K562 (cell line): Measurements from ENCODE around the gene CDC20B. TPM values are rescaled to one million over a fixed set of nuclear protein-coding genes. Genes with fewer than 3 reads are reported as not detected.
A peak's percentile ranks its signal among the peaks of the same experiment; 100 is the strongest.

Experiments
- BDP1 ChIP-seq: IDR thresholded peaks from 3 replicates; pipeline ENCODE4 v1.6.1; 2011; ENCODE audit not compliant: insufficient read length, insufficient read depth
- BRCA1 ChIP-seq, 2 experiments: fragments of 450-650 bp in 1 of 2; sonication (generic) in 1 of 2; formaldehyde crosslinking in 1 of 2; IDR thresholded peaks; 2 replicates each; pipeline versions ENCODE4 v1.5.0 to v1.6.1; 2017 to 2020; ENCODE audit warnings: mild to moderate bottlenecking in 1 of 2, missing genetic modification reagents in 1 of 2
- EGR1 ChIP-seq: fragments of 450-650 bp; conservative IDR thresholded peaks from 2 replicates; pipeline ENCODE4 v1.6.1; 2017; ENCODE audit warnings: mild to moderate bottlenecking
- ESRRB ChIP-seq: fragments of 250-450 bp; sonication (Bioruptor Pico); IDR thresholded peaks from 2 replicates; pipeline ENCODE4 v1.5.0; 2020; ENCODE audit warnings: mild to moderate bottlenecking, moderate library complexity, borderline replicate concordance
- FOXJ2 ChIP-seq: fragments of 200-800 bp; sonication (Bioruptor generic); IDR thresholded peaks from 2 replicates; pipeline ENCODE4 v1.6.1; 2016; ENCODE audit warnings: missing genetic modification characterization, missing compliant biosample characterization
- KDM4B ChIP-seq, 2 experiments: fragments of 450-650 bp in 1 of 2; sonication (generic) in 1 of 2; IDR thresholded peaks; 2 replicates each; pipeline ENCODE4 v1.6.1; 2016 to 2017; ENCODE audit warnings: borderline replicate concordance in 2 of 2, antibody characterized with exemption in 1 of 2, low read depth in 1 of 2, mild to moderate bottlenecking in 1 of 2
- MAZ ChIP-seq, 2 experiments: fragments of 450-650 bp in 1 of 2; sonication (generic) in 1 of 2; formaldehyde crosslinking; IDR thresholded peaks in 1 of 2; conservative IDR thresholded peaks in 1 of 2; 2 replicates each; pipeline versions ENCODE4 v1.4.0 to v1.5.0; 2020; ENCODE audit warnings: mild to moderate bottlenecking in 1 of 2, missing genetic modification reagents in 1 of 2
- MEF2A ChIP-seq: IDR thresholded peaks from 2 replicates; pipeline ENCODE4 v1.6.1; 2011; ENCODE audit warnings: low read depth, mild to moderate bottlenecking, low read length, moderate library complexity; ENCODE audit not compliant: control insufficient read depth
- MNT ChIP-seq, 2 experiments: fragments of 450-650 bp; conservative IDR thresholded peaks; 2 replicates each; pipeline ENCODE4 v1.6.1; 2017; ENCODE audit warnings: mild to moderate bottlenecking in 2 of 2, moderate library complexity in 2 of 2
- NFRKB ChIP-seq: fragments of 450-650 bp; IDR thresholded peaks from 2 replicates; pipeline ENCODE4 v1.6.1; 2016; ENCODE audit warnings: low read depth
- NRF1 ChIP-seq, 2 experiments: fragments of 450-650 bp; IDR thresholded peaks in 1 of 2; conservative IDR thresholded peaks in 1 of 2; 2 replicates each; pipeline ENCODE4 v1.6.1; 2014; ENCODE audit warnings: mild to moderate bottlenecking in 2 of 2
- PHF8 ChIP-seq: fragments of 200-600 bp; sonication (generic); IDR thresholded peaks from 2 replicates; pipeline ENCODE4 v1.6.1; 2012; ENCODE audit warnings: mixed run types, mild to moderate bottlenecking, inconsistent platforms, low read length, moderate library complexity, borderline replicate concordance
- POLR2AphosphoS5 ChIP-seq: IDR thresholded peaks from 2 replicates; pipeline ENCODE4 v1.6.1; 2011; ENCODE audit warnings: mild to moderate bottlenecking, low read depth, low read length, moderate library complexity; ENCODE audit not compliant: control insufficient read depth, insufficient read depth
- POLR3G ChIP-seq: IDR thresholded peaks from 2 replicates; pipeline ENCODE4 v1.6.1; 2011; ENCODE audit not compliant: insufficient read length, insufficient replicate concordance; ENCODE audit errors: extremely low read depth
- ZNF133 ChIP-seq: fragments of 250-450 bp; sonication (Bioruptor Pico); IDR thresholded peaks from 2 replicates; pipeline ENCODE4 v1.4.0; 2020; ENCODE audit warnings: mild to moderate bottlenecking
- ZNF239 ChIP-seq: fragments of 250-450 bp; sonication (Bioruptor Pico); IDR thresholded peaks from 2 replicates; pipeline ENCODE4 v1.4.0; 2020; ENCODE audit warnings: mild to moderate bottlenecking
- ZNF324 ChIP-seq: fragments of 250-450 bp; sonication (Bioruptor Pico); IDR thresholded peaks from 2 replicates; pipeline ENCODE4 v1.4.0; 2020; ENCODE audit warnings: mild to moderate bottlenecking
- ZNF408 ChIP-seq: fragments of 250-450 bp; sonication (Bioruptor Pico); IDR thresholded peaks from 2 replicates; pipeline ENCODE4 v1.4.0; 2020; ENCODE audit warnings: low read depth, mild to moderate bottlenecking, moderate library complexity
- ZNF583 ChIP-seq: fragments of 250-450 bp; sonication (Bioruptor Pico); IDR thresholded peaks from 2 replicates; pipeline ENCODE4 v1.4.0; 2020
- polyA plus RNA-seq, 8 experiments: library from polyadenylated mRNA; depleted of rRNA in 4 of 8; stranded (reverse) in 5 of 8; unstranded in 3 of 8; fragments of >200 nt; fragmentation: Nextera tagmentation in 2 of 8; fragmentation: Illumina TruSeq in 1 of 8; extraction: Ambion mirVana in 2 of 8; extraction: Trizol in 1 of 8; gene quantifications; 2 replicates each; pipeline versions ENCODE4 v1.2.1 to v1.2.3, GENCODE V29; 2011 to 2014; ENCODE audit warnings: inconsistent platforms in 1 of 8, missing spikeins in 1 of 8
- total RNA-seq, 7 experiments: library from RNA; depleted of rRNA in 6 of 7; stranded (reverse); fragments of >200 nt in 6 of 7; fragmentation: Illumina TruSeq in 2 of 7; extraction: Trizol in 2 of 7; gene quantifications; 2 replicates each; pipeline versions ENCODE4 v1.2.1 to v1.2.3, GENCODE V29; 2011 to 2021; ENCODE audit warnings: low replicate concordance in 1 of 7
- TF ChIP-seq, protein P1 (sequence below): fragments of 250-450 bp; sonication (Bioruptor Pico); IDR thresholded peaks from 2 replicates; pipeline ENCODE4 v1.8.0; 2021; ENCODE audit warnings: moderate library complexity, mild to moderate bottlenecking, inconsistent platforms
- TF ChIP-seq, protein P2 (sequence below): fragments of 450-650 bp; IDR thresholded peaks from 2 replicates; pipeline ENCODE4 v1.6.1; 2016
- TF ChIP-seq, protein P3 (sequence below): fragments of 450-650 bp; formaldehyde crosslinking; IDR thresholded peaks from 2 replicates; pipeline ENCODE4 v1.4.0; 2020; ENCODE audit warnings: mild to moderate bottlenecking, mixed read lengths

The CDC20B gene
- total and polyA plus RNA-seq, 9 of the 15 experiments (the other 6 are each of a cell fraction or from before 2014, with no cell fraction given): 0.04 TPM; not detected in 8

DNA sequence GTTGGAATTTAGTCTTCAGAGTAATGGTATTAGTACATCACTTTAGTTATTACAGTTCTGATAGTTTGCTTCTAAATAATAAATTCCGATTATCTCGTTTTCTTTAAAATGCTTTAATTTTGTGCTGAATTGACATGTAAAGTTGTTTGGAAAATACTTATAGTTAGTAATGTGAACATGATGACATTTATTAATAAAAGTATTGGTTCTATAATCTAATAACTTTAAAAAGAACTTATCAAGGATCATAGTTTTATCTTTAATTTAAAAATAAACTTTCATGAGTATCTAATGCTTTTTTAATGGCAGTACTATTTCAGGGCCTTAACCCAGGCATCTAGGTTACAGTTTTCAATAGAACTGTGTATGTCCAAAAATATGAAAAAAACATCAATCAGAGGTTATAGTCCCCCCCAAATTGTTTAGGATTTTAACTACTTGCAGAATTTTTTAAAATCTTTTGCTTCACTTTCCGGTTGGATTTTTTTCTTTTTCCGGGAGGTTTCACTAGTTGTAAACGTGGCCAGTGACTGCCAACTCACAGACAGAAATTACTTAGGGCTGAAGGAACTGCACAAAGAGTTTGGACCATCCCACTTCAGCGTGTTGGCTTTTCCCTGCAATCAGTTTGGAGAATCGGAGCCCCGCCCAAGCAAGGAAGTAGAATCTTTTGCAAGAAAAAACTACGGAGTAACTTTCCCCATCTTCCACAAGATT, 12.3 kb downstream of the CDC20B start (continued):
- TF ChIP-seq, protein P1, sequence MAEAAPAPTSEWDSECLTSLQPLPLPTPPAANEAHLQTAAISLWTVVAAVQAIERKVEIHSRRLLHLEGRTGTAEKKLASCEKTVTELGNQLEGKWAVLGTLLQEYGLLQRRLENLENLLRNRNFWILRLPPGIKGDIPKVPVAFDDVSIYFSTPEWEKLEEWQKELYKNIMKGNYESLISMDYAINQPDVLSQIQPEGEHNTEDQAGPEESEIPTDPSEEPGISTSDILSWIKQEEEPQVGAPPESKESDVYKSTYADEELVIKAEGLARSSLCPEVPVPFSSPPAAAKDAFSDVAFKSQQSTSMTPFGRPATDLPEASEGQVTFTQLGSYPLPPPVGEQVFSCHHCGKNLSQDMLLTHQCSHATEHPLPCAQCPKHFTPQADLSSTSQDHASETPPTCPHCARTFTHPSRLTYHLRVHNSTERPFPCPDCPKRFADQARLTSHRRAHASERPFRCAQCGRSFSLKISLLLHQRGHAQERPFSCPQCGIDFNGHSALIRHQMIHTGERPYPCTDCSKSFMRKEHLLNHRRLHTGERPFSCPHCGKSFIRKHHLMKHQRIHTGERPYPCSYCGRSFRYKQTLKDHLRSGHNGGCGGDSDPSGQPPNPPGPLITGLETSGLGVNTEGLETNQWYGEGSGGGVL (CRISPR knock-in tag): no peak
- TF ChIP-seq MEF2A: no peak
- no peak for TF ChIP-seq MNT (conservative IDR thresholded peaks at IDR 0.05)
- TF ChIP-seq FOXJ2 (tag): no peak
- TF ChIP-seq, protein P2, sequence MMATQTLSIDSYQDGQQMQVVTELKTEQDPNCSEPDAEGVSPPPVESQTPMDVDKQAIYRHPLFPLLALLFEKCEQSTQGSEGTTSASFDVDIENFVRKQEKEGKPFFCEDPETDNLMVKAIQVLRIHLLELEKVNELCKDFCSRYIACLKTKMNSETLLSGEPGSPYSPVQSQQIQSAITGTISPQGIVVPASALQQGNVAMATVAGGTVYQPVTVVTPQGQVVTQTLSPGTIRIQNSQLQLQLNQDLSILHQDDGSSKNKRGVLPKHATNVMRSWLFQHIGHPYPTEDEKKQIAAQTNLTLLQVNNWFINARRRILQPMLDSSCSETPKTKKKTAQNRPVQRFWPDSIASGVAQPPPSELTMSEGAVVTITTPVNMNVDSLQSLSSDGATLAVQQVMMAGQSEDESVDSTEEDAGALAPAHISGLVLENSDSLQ: no peak
- TF ChIP-seq POLR3G: no peak
- TF ChIP-seq, protein P3, sequence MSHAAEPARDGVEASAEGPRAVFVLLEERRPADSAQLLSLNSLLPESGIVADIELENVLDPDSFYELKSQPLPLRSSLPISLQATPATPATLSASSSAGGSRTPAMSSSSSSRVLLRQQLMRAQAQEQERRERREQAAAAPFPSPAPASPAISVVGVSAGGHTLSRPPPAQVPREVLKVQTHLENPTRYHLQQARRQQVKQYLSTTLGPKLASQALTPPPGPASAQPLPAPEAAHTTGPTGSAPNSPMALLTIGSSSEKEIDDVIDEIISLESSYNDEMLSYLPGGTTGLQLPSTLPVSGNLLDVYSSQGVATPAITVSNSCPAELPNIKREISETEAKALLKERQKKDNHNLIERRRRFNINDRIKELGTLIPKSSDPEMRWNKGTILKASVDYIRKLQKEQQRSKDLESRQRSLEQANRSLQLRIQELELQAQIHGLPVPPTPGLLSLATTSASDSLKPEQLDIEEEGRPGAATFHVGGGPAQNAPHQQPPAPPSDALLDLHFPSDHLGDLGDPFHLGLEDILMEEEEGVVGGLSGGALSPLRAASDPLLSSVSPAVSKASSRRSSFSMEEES (CRISPR knock-in tag): no peak
- no peak for TF ChIP-seq KDM4B (IDR thresholded peaks at IDR 0.05; ENCODE audit: borderline replicate concordance in 2 of 2, low read depth in 1 of 2)
- TF ChIP-seq ZNF324: no peak
- no peak for TF ChIP-seq ZNF408 (CRISPR knock-in tag)
- 0 out of 2 replicates have a peak, but pooled peaks have one; percentile 67 for TF ChIP-seq BRCA1 (IDR thresholded peaks at IDR 0.05)
- no peak for TF ChIP-seq BRCA1 (CRISPR knock-in tag; IDR thresholded peaks at IDR 0.05)
- TF ChIP-seq ZNF133: no peak
- no peak for TF ChIP-seq ZNF239
- TF ChIP-seq BDP1: no peak
- TF ChIP-seq ZNF583 (CRISPR knock-in tag): no peak
- no peak for TF ChIP-seq POLR2AphosphoS5
- no peak for TF ChIP-seq NRF1 (conservative IDR thresholded peaks at IDR 0.05 in 1 of 2, IDR thresholded peaks at IDR 0.05 in 1 of 2)
- no peak for TF ChIP-seq NFRKB
- no peak for TF ChIP-seq MAZ (CRISPR knock-in tag; conservative IDR thresholded peaks at IDR 0.05 in 1 of 2, IDR thresholded peaks at IDR 0.05 in 1 of 2)
- no peak for TF ChIP-seq ESRRB (CRISPR knock-in tag)
- TF ChIP-seq EGR1: no peak
- 0 out of 2 replicates have a peak, but pooled peaks have one; percentile 13 for TF ChIP-seq PHF8
